Measurements from ENCODE around the gene PIK3CB.
"Not testable (repeated sequence)": the region's sequence is repeated elsewhere in the genome, so short reads cannot be mapped to it uniquely, and the experiment has no call there.

PIK3CB gene

DNA sequence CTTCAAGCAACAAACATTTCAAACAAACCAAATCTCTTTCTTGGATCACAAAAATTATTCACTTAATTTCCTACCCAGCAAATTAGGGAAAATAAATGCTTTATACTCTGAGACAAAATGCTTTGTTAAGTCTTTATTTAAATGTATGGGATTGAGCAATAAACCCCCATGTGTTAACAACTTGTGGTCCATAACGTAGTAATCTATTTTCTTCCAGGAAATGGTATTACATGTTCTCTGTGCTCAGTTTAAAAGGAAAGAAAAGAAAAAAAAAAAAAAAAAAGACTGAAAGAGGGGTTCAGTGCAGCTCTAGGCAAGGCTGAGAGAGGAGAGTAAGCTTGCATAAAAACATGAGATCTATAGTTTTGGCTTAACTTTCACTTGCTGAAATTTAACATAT lies 102.3 kb downstream of the PIK3CB start:
- DNase-seq: no peak

DNA sequence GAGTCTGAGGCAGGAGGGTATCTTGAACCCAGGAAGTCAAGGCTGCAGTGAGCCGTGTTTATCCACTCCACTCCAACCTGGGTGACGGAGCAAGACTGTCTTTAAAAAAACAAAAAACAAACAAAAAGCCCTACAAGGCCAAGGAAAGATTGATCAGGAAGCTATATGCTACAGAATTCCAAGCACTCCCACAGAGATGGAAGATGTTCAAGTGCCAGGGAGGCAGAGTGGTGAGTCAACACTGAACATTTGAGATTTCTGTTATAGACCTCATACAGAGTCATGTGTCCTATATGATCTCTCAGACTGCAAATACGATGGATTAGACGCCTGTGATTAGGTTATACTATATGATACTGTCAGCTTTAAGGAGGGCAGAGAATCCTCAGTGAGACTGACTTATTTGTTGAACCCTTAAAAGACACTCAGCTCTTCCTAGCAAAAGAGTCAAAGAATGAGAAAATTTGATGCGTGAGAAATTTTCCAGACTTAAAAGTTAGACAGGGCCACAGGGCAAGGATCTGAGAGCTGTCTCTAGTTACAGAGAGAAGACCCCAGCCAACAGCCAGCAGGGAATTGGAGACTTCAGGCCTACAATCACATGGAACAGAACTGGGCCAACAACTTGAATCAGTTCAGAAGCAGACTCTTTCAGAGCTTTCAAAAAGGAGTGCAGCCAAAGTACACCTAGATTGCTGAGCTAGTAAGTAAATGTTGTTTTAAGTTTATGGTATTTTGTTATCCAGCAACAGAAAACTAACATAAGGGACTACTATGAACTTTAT lies 107.6 kb downstream of the PIK3CB start:
- DNase-seq: no peak

DNA sequence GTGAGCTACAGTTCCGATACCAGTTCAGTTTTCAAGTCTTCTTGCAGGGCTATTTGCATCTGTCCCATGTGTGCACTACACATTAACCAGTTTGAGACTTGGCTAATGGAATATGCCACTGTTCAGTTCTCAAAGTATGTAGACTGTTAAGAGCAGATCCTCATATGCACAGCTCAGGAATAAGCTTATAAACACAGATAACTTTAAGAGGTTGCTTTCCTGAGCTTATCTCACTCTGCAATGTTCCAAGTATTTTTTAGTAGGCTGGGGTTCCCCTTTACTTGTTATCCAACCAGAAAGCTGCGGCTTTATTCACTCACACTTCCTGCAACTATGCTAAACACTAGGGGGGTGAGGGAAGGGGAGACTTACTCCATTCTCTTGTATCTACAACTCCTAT lies 108.7 kb downstream of the PIK3CB start:
- not testable (repeated sequence) for DNase-seq

DNA sequence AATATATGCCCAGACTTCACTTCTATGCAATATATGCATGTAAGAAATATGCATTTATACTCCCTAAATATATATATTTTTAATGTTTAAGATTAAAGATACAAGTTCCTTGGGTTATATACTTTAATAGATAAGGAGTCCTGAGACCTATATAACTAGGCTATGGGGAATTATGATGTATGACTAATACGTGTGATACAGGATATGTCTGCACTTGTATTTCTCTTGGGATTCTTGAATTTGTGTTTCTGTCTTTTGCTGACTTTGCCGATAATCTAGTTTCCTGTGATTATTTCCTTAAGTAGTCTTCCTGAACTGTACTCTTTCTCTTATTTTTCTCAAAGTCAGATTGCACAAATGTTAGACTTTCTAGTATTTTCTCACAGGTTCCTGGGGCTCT lies 109.6 kb downstream of the PIK3CB start:
- no peak for DNase-seq

DNA sequence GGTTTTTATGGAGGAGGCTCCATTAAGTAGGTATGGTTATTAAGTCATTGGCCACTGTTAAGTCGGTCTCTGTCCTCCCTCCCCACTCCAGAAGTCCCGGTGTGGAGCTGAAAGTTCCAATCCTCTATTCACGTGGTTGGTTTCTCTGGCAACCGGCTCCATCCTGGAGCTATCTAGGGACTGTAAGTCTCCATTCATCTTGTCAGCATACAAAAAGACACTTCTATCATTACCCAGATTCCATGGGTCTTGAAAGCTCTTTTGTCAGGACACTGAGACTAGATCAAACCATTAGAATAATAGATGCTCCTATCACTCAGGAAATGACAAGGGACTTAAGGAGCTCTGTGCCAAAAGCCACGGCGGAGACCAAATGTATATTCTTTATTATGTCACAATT lies 110.3 kb downstream of the PIK3CB start:
- DNase-seq: no peak

DNA sequence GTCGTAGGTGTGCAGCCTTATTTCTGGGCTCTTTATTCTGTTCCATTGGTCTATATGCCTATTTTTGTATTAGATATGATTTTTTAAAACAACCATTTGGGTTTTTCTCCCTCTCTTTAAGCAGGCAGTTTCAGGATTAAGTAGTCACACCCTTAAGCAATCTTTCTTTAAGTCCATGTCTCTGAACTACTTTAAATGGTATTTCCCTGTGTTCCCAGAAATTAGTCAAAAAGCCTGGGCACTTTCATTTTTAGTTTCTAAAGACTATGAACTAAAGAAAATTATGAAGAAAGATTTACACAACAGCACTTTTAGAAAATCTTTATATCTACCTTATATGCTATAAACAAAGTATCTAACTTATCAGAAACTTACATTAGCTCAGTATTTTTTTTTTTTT lies 115.9 kb downstream of the PIK3CB start:
- no peak for DNase-seq

DNA sequence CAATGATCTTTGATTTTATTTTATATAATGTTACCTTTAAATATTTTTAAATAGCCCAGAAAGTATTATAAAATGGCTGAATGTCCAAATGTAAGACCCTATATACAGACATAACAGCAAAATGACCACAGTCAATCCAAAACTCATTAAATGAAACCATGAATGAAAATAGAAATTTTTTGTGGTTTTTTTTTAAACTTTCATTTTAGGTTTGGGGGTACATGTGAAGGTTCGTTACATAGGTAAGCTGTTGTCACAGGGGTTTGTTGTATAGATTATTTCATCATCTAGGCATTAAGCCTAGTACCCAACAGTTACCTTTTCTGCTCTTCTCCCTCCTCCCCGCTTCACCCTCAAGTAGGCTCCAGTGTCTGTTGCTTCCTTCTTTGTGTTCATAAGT lies 117.4 kb downstream of the PIK3CB start:
- DNase-seq: no peak

DNA sequence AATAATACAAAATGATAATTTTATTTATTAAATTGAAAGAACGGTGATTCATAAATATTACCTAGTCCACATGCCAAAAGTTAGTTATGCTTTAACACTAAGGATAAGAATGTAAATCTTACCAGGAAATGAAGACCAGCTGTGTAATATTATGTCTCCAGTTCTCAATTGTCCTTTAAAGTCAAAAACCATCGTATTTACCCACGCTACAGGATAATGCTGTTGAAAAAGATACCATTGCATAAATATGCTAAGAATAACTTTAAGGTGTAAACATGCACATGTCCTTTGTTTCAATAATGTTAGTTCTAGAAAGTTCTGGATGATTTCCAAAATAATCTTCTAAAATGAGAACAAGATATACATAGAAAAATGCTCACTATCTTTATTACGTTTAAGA lies 122.6 kb downstream of the PIK3CB start:
- DNase-seq: no peak

DNA sequence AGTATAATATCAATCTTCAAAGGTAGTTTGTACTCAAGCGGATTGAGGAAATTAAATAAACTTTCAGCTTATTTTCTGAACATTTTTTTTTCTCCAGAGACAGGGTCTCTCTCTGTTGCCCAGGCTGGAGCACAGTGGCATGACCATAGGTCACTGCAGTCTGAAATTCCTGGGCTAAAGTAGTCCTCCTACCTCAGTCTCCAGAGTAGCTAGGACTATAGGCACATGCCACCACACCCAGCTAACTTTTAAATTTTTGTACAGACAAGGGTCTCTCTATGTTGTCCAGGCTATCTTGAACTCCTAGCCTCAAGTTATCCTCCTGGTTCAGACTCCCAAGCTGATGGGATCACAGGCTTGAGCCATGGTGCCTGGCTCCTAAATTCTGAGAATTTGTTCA lies 129.1 kb downstream of the PIK3CB start:
- no peak for DNase-seq

DNA sequence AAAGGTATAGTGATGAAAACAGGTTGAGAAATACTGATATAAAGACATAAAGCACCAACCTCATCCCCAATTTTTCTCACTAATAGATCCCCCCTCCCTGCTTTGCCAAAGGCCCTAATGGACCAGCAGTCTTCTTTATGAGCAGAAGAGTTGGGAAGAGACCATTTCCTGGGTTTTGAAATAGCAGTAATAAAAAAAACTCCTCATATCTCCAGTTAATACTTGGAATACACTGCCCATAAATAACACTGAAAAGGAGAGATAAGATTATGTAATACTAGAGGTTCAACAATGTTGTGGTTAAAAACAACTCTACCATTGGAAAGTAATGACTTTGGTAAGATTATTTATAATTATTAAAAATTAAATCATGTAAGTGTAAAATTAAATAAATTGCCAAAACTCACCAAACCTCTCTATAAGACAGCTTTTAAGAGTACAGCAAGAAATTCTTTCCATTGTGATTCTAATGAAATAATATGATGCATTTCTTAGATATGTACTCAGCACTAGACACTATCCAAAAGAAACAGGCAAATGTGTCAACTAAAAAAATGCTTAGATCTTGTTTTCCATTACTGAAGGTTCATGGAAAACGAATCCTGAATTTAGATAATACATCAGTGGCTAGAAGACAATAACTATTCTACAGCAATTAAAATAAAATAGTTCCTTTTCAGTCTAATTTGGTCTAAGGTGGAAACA lies 137.9 kb downstream of the PIK3CB start:
- DNase-seq: no peak

DNA sequence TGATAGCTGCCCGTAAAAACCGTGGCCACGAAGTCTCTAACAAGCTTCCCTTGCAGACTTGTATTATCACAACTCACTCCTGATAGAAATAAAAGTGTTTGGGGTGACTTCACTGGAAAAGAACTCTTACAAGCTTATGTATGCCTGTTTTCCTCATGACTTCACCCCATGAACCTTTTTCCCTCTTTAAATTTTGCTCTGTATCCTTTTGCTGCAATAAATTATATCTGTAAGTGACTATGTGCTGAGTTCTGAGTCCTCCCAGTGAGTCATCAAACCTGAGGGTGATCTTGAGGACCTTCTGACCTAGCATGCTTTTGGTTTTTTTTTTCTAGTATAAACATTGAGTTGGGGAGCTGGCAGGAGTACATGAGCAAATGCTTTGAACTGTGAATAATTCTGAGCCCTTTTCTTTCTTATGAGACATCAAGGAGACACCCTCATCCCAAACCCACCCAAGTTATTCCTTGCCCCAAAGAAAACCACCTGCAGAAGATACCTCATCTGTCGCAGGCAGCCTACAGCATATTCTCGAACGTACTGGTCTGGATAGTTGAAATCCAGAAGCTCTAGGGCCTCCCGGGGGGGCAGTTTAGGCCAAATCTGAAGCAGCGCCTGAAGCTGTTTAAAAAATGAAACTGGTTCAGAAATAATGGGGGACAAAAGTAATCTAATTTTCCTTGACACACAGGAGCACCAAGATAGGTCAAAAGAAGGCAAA lies 140.3 kb downstream of the PIK3CB start:
- no peak for DNase-seq

DNA sequence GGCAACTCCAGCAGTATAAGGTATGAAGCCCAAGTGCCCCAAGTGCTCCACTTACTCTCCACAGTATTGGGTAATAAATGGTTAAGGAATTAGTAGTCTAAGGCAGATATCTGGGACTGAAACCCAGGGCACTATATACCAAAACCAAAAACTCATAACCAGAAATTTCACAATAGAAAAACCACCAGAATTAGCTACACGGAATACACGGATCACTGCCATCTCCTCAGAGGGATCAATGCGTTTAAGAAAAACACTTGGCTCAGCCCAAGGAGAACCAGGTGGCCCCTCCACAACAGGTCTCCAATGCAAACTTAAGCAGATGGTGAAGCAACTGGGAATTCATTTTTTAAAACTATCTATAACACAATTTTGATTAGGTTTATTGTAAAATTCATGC lies 142.6 kb downstream of the PIK3CB start:
- DNase-seq: no peak

DNA sequence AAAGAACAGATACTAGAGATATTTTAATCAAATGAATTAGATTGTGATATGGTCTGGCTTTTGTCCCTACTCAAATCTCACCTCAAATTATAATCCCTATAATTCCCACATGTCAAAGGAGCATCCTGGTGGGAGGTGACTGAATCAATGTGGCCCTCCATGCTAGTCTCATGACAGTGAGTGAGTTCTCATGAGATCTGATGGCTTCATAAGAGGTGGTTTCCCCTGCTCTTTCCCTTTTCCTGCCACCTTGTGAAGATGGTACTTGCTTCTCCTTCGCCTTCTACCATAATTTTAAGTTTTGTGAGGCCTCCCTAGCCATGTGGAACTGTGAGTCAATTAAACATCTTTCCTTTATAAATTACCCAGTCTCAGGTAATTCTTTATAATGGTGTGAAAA lies 143.4 kb downstream of the PIK3CB start:
- no peak for DNase-seq

DNA sequence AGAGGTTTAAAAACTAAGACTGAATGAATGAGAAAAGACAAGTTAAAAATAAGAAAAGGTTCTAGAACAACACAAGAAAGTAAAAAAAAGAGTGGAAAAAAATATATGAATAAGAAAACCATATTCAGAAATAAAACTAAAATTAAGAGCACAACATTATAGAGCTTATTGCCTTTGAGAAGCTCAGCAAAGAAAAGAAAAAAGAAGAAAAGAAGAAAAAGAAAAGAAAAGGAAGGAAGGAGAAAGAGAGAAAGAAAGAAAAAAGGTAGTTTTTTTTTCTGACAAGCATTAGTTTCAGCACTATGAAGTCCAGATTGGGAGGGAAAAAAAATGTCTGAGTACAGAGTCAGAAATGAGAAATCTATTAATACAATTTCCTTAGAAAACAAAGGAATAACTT lies 144.7 kb downstream of the PIK3CB start:
- no peak for DNase-seq

DNA sequence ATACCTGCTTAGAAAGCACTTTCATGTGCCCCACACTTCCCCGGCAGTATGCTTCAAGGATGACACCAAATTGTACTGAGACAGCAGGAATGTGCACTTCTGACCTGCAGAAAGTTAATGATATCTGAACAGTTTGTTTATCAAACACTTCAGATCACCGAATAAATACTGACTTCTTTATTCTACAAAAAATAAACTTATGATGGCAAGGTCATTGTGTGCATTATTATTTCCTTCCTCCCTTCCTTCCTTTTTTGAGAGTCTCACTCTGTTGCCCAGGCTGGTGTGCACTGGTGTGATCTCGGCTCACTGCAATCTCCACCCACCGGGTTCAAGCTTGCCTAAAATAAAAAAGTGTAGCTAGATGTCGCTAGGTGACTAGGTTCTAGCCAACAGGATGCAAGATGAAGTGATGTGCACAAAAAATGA lies 145.8 kb downstream of the PIK3CB start:
- DNase-seq: no peak

DNA sequence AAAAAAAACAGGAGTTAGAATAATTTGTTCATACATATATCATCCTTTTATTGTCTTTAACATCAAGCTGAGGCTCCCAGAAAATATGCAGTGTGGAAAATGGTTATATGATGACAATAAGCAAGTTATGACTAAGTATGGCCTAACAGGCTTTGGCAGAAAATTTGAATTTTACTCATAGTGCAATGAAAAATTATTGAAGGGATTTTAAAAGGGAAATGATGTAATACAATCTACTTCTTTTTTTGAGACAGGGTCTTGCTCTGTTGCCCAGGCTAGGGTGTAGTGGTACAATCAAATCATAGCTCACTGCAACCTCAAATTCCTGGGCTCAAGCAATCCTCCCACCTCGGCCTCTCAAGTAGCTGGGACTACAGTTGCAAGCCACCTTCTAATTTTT lies 147.5 kb downstream of the PIK3CB start:
- no peak for DNase-seq

DNA sequence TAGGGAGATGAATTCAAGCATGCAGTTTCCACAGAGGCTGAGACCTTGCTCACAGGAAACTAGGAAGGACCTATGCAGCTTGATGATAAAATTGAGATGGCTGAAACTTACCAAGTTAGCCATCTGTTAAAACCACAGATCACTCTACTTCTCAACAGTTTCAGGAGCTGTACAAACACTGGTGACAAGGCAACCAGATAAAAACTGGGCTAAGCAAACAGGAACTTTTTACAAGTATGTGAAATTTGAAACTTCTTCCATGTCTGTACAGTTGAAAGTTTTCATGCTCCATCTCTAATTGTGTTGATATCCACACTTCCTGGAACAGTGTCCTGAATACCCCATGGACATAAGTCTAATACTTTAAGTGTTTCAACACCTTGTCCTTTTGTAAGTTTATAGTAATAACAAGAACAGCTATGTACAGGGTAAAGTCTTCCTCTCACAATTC lies 147.9 kb downstream of the PIK3CB start:
- DNase-seq: no peak

DNA sequence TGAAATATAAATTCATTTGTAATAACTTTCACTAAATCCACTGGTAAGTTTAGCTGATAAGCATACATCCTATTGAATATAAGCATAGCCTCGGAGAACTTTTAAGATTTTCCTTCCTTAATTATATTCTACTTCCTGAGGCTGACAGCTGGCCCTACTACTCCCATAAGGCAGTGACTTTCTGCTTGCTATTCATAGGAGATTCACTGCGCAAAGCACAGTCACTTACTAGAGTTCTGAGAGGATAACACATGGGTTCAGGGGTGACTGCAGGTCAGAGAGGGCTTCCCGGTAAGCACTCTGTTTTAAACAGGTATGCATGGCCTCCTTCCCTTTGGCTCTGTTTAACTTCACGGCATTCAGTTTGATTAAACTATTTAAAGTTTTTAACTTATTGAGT lies 150.3 kb downstream of the PIK3CB start:
- DNase-seq: no peak

DNA sequence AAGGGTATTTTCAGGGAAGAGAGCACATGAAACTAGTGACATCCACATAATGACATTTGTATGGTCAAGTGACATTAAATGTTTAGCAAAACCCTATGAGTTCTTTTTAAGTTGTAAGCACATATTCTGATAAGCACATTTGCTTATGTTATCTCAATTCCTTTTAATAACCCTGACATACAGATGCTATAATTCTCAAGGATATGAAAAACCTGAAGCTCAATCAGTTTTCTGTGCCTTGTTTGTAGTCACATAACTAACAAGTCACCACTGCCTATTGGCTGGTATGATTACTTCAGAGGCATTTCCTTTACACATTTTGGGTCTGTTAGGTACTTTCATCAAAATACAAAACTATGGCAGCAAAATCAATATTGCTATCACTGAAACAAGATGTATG lies 152.1 kb downstream of the PIK3CB start:
- DNase-seq: no peak

DNA sequence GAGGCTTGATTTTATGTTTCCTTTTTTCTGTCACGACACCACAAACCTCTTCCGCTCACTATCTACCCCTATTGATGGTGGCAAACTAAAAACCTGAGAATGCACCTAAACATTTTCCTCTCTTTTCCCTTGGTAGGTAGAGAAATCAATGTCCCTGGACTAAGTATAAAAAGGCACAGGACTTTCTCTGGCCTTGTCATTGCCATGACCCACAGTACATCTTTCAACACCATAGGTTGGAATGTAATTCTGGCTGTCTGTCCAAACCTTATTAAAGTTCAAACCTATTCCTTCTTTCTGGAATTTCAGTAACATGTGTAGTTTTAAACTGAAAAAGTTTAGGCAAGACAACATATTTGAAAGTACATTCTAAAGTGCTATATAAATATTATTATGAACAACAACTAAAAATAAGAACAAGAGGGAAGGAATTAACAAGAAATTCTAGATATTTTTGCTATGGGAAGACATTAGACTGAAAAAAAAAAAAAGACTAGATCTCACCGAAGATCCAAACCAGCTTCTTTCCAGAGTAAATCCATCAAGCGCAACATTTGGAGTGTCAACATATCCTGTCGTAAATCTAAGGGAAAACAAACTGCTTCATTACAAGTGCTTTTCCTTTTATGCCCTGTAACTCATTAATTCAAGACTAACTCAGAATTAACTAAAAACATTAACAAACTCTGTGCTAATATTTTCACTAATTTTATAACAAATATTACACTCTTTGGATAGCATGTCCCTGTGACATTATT lies 153.1 kb downstream of the PIK3CB start:
- no peak for DNase-seq

DNA sequence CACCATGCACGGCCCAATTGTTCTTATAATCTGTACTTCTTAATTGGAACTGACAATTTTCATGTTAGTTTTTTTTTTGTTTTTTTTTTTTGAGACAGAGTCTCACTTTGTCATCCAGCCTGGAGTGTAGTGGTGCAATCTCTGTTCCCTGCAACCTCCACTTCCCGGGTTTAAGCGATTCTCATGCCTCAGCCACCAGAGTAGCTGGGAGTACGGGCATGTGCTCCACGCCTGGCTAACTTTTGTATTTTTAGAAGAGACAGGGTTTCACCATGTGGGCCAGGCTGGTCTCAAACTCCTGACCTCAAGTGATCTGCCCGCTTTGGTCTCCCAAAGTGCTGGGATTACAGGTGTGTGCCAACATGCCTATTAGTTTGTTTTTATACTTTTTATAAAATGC lies 153.8 kb downstream of the PIK3CB start:
- DNase-seq: not testable (repeated sequence)

DNA sequence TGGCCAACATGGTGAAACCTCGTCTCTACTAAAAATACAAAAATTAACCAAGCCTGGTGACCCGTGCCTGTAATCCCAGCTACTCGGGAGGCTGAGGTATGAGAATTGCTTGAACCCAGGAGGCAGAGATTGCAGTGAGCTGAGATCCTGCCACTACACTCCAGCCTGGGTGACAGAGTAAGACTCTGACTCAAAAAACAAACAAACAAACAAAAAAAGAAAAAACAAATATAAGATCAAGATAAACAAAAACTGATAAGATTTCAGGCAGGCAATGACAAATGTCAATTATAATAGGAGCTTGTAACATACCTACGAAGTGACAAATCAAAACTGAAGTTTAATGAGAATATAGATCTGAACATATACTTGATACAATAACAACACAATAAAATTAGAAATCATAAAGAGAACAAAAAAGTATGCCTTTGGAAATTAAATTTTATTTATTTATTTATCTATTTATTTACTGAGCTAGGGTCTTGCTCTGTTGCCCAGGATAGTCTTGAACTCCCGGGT lies 155.8 kb downstream of the PIK3CB start:
- DNase-seq: no peak

DNA sequence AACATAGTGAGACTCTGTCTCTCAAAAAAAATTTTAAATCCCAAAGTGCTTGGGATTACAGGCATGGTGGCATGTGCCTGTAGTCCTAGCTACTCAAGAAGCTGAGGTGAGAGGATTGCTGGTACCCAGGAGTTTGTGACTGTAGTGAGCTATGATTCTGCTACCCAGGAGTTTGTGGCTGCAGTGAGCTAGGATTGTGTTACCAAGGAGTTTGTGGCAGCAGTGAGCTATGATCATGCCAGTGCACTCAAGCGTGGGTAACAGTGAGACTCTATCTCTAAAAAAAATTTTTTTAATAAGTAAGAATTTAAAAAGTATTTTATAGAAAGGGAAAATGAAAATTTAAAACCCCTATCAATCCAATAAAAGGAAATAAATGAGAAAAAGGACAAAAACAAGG lies 156.6 kb downstream of the PIK3CB start:
- no peak for DNase-seq

All from NCI-H524 treated with DMSO at 0.1 percent for 48 hours (cell line).